Muscle layer of colon (tissue), 2 donors: Measurements from ENCODE around the gene TGM6.
"Not testable (repeated sequence)": the region's sequence is repeated elsewhere in the genome, so short reads cannot be mapped to it uniquely, and the experiment has no call there.

ENCODE experiments used
- H3K27ac ChIP-seq: one replicate; pipeline ENCODE4 v1.7.0; 2013; ENCODE audit warnings: low read depth, mild to moderate bottlenecking, low read length, moderate library complexity
- H3K27me3 ChIP-seq, 2 donors: one replicate each; pipeline ENCODE4 v1.7.0; 2013; ENCODE audit warnings: low read length in 2 of 2, mild to moderate bottlenecking in 2 of 2; ENCODE audit not compliant: insufficient read depth in 2 of 2, control insufficient read depth in 1 of 2
- H3K36me3 ChIP-seq: one replicate; pipeline ENCODE4 v1.7.0; 2013; ENCODE audit warnings: mild to moderate bottlenecking, low read length; ENCODE audit not compliant: insufficient read depth
- H3K4me1 ChIP-seq: one replicate; pipeline ENCODE4 v1.7.0; 2013; ENCODE audit warnings: mild to moderate bottlenecking, low read length; ENCODE audit not compliant: insufficient read depth
- H3K4me3 ChIP-seq, 2 donors: one replicate each; pipeline ENCODE4 v1.7.0; 2013; ENCODE audit warnings: low read length in 2 of 2, low read depth in 1 of 2, mild to moderate bottlenecking in 1 of 2, moderate library complexity in 1 of 2
- H3K9ac ChIP-seq: one replicate; pipeline ENCODE4 v1.7.0; 2013; ENCODE audit warnings: low read length
- H3K9me3 ChIP-seq: one replicate; pipeline ENCODE4 v1.7.0; 2013; ENCODE audit warnings: mild to moderate bottlenecking, low read length
- donor health status: abdominal sarcoma.
- donor health status: Adenocarcinoma of cecum.

The TGM6 gene

DNA sequence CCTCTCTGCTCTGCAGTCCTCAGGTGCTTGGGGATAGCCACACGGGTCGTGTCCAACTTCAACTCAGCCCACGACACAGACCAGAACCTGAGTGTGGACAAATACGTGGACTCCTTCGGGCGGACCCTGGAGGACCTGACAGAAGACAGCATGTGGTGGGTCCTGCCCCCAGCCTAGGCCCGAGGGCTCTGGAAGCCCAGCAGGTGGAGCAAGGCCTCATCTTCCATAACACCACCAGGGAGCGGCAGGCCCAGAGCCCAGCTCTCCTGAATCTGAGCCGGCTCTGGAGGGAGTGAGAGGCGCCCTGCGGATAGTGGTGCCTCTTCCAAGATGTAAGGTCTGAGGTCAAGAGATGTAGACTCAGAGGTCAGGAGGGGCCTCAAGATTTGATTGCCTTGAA lies 19.6 kb downstream of the TGM6 start:
- no peaks in the 10 kb centered on the region for H3K4me1 ChIP-seq
- H3K36me3 ChIP-seq: no peaks in the 10 kb centered on the region
- no peaks in the 10 kb centered on the region for H3K9me3 ChIP-seq
- no peak overlapping the region for H3K4me3 ChIP-seq
- H3K9ac ChIP-seq: no peak overlapping the region
- no peak overlapping the region for H3K27ac ChIP-seq
- no peaks in the 10 kb centered on the region for H3K27me3 ChIP-seq

DNA sequence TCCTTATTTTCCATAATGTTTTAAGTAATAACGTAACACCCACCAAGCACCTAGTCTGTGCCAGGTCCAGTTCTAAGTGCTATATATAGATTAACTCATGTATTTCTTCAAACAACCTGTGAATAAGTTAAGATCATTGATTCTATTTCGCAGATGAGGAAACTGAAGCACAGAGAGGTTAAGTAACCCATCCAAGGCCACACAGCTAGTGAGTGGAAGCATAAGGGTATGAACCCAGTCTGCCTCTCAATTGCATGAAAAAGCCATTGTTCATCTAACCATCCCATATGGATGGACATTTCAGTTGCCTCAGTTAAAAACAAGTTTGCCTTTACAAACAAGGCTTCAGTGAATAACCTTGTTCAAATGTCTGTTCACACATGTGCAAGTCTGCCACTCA lies 20.8 kb downstream of the TGM6 start:
- Histone ChIP-seq H3K9ac (no peak overlapping the region), H3K27me3 (no peaks in the 10 kb centered on the region), H3K4me3 (no peak overlapping the region), H3K9me3 (no peaks in the 10 kb centered on the region), H3K36me3 (no peaks in the 10 kb centered on the region), H3K4me1 (no peaks in the 10 kb centered on the region), H3K27ac (no peak overlapping the region)

DNA sequence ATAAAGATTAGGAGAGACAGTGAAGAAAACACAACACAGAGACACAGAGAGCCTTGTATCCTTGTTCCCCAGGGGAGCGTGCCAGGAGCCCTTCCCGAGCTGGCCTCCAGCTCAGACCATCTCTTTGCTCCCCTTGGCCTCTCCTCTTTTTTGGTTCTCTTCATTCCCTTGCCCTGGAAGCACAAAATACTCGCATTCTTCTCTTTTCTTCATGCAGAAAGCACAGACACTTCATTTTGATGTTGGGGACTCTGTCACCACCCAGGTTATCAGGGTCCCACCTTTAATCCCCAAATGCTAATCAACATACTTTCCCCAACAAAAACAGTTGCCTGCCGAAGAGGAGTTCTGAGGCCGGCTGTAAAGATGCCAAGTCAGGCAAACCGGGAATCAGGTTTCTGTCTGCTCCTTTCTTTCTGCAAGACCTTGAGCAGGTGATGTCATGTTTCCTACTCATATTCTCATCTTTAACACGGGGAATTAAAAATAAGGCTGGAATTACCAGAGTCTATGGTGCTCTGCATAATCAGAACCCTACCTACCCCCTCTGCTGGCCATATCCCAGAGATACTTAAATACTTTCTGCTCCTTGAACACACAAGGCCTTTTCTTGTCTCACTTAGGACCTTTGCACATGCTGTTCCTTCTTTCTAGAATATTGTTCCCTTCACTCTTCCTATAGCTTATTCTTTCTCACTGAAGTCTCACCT lies 21.7 kb downstream of the TGM6 start:
- Histone ChIP-seq H3K4me3 (no peak overlapping the region), H3K36me3 (no peaks in the 10 kb centered on the region), H3K9me3 (no peaks in the 10 kb centered on the region), H3K9ac (no peak overlapping the region), H3K4me1 (no peaks in the 10 kb centered on the region), H3K27ac (no peak overlapping the region), H3K27me3 (no peaks in the 10 kb centered on the region)

DNA sequence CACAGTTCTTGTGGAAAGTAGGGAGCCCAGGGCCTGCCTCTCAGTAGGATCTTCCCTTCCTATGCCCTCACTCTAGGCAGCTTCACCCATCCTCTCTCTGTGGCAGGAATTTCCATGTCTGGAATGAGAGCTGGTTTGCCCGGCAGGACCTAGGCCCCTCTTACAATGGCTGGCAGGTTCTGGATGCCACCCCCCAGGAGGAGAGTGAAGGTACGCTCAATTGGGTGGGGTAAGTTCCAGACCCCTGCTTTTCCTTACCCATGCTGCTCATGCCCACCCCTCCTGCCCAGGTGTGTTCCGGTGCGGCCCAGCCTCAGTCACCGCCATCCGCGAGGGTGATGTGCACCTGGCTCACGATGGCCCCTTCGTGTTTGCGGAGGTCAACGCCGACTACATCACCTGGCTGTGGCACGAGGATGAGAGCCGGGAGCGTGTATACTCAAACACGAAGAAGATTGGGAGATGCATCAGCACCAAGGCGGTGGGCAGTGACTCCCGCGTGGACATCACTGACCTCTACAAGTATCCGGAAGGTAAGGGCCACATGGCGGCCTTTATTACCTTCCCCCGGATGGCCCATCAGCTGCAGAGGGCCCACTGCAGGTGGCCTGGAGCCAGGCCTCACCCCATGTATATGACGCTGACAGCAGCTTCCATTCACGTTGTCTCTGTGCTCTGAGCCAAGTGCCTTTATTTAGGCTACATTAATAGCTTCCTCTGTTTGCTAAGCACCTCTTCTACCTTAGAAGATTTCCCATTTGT lies 22.8 kb downstream of the TGM6 start:
- Histone ChIP-seq H3K4me3 (no peak overlapping the region), H3K36me3 (no peaks in the 10 kb centered on the region), H3K9me3 (no peaks in the 10 kb centered on the region), H3K27ac (no peak overlapping the region), H3K27me3 (no peaks in the 10 kb centered on the region), H3K9ac (no peak overlapping the region), H3K4me1 (no peaks in the 10 kb centered on the region)

DNA sequence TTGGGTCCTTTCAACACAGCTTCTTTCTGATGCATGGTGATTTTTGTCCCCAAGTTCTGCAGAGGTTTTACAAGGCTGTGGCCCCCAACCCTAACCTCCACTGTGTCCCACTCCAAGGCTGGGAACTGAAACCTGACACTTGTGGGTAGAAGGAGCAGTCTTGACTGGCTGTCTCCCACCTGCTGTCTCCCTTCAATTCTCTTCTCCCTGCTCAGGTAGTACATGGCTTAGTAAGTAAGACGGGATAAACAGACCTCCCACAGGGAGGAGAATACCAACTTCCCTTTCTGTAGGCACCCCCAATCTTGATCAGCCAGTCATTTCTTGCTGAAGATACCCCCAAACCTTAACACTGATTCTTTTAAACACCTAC lies 25.0 kb downstream of the TGM6 start:
- Histone ChIP-seq H3K9me3 (no peaks in the 10 kb centered on the region), H3K4me3 (no peak overlapping the region), H3K36me3 (no peaks in the 10 kb centered on the region), H3K4me1 (no peaks in the 10 kb centered on the region), H3K27ac (no peak overlapping the region), H3K9ac (no peak overlapping the region), H3K27me3 (no peaks in the 10 kb centered on the region)

DNA sequence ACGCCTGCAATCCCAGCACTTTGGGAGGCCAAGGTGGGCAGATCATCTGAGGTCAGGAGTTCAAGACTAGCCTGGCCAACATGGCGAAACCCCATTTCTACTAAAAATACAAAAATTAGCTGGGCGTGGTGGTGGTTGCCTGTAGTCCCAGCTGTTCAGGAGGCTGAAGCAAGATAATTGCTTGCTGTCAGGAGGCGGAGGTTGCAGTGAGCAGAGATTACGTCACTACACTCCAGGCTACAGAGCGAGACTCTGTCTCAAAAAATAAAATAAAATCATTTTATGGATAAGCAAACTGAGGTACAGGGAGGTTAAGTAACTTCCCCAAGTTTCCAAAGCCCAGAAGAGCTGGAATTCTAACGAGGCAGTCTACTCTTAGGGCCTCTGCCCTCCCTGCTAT lies 26.7 kb downstream of the TGM6 start:
- H3K27me3 ChIP-seq, H3K27ac ChIP-seq, H3K36me3 ChIP-seq, H3K4me3 ChIP-seq, H3K9me3 ChIP-seq, H3K4me1 ChIP-seq, H3K9ac ChIP-seq: not testable (repeated sequence)

DNA sequence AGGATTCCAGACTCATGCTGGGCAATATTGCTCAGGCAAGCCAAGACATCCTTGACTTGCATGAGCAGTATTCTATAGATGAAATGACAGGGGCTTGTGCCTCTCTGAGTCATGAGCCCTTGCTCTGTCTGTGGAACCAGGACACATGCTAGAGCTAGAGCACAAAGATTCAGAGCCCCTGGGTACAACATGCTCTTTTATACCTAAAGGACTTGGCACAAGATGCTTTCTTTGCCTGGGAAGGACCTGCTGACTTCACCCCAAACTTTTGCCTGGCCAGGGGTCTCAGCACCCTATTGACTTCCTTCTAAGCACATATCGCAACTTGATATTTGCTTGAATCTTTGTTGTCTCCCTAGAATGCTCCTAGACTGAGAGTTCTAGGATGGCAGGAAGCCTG lies 27.4 kb downstream of the TGM6 start:
- H3K27me3 ChIP-seq: no peaks in the 10 kb centered on the region
- H3K36me3 ChIP-seq: no peaks in the 10 kb centered on the region
- H3K4me3 ChIP-seq: no peak overlapping the region
- H3K9ac ChIP-seq: no peak overlapping the region
- H3K27ac ChIP-seq: no peak overlapping the region
- no peaks in the 10 kb centered on the region for H3K9me3 ChIP-seq
- no peaks in the 10 kb centered on the region for H3K4me1 ChIP-seq

DNA sequence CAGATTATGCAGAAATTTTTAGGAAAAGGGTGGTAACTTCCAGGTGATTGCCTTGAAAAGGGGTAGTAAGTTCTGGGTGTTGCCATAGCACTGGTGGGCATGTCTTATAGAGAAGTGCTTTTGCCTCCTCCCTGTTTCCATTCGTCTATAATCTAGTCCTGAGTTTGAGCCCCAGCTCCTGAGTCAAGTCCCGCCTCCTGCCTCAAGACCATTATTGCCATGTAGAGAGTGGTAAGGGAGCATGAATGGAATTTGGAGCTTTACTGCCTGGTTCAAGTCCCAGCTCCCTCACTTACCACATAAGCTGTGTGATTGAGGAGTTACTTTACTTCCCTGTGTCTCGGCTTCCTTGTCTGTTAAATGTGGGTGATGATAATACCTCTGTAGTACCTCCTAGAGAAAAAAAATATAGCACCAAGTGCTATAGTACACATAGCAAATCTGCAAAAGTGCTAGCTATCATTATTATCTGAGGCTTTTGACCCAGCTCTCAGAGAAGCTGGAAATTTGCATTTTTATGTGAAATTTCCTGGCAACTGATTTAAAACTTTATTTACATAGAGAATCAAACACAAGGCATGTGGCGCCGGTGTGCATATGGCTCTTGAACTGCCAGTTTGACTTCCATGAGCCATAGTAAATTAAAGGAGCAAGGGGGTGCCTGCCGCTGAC lies 36.0 kb downstream of the TGM6 start:
- Histone ChIP-seq H3K9ac (no peak overlapping the region), H3K27ac (no peak overlapping the region), H3K4me3 (no peak overlapping the region), H3K36me3 (no peaks in the 10 kb centered on the region), H3K27me3 (peaks cover 0 to 4% of the 10 kb centered on the region in 2 donors), H3K9me3 (no peaks in the 10 kb centered on the region), H3K4me1 (no peaks in the 10 kb centered on the region)

DNA sequence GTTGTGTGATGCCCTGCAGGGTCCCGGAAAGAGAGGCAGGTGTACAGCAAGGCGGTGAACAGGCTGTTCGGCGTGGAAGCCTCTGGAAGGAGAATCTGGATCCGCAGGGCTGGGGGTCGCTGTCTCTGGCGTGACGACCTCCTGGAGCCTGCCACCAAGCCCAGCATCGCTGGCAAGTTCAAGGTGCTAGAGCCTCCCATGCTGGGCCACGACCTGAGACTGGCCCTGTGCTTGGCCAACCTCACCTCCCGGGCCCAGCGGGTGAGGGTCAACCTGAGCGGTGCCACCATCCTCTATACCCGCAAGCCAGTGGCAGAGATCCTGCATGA lies 36.5 kb downstream of the TGM6 start:
- Histone ChIP-seq H3K9ac (no peak overlapping the region), H3K36me3 (no peaks in the 10 kb centered on the region), H3K4me1 (no peaks in the 10 kb centered on the region), H3K27me3 (peaks cover 0 to 4% of the 10 kb centered on the region in 2 donors), H3K4me3 (no peak overlapping the region), H3K9me3 (no peaks in the 10 kb centered on the region), H3K27ac (no peak overlapping the region)

DNA sequence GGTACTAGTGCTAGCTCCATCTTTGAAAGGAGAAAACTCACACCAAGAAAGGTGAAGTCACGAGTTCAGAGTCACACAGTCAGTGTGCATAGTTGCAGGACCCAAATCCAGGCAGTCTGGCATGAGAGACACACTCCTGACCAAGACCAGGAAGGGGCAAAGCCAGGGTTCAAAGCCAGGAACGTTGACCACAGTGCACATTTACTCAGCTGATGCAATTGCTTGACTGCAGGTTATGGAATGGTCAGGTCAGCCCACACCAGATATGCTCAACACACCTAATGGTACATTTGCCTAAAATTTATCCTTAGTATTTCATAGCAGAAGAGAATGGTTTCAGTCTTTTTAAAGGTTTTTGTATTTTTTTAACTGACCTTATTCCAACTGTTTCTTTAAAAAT lies 37.7 kb downstream of the TGM6 start:
- Histone ChIP-seq H3K27me3 (peaks cover 0 to 4% of the 10 kb centered on the region in 2 donors), H3K9me3 (no peaks in the 10 kb centered on the region), H3K9ac (no peak overlapping the region), H3K36me3 (no peaks in the 10 kb centered on the region), H3K27ac (no peak overlapping the region), H3K4me1 (no peaks in the 10 kb centered on the region), H3K4me3 (no peak overlapping the region)

DNA sequence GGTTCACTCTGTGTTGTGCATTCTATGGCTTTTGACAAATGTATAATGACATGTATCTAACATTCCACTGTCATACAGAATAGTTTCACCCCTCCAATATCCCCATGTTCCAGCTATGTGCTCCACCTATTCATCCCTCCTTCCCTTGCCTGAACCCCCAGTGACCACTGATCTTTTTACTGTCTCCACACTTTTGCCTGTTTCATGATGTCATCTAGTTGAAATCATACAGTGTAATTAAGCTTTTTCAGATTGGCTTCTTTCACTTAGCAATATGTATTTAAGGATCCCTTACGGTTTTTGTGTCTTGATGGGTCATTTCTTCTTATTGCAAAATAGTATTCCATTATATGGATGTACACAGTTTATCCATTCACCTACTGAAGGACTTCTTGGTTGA lies 39.8 kb downstream of the TGM6 start:
- no peaks in the 10 kb centered on the region for H3K4me1 ChIP-seq
- H3K9me3 ChIP-seq: no peaks in the 10 kb centered on the region
- no peak overlapping the region for H3K4me3 ChIP-seq
- H3K36me3 ChIP-seq: no peaks in the 10 kb centered on the region
- H3K9ac ChIP-seq: no peak overlapping the region
- no peak overlapping the region for H3K27ac ChIP-seq
- peaks cover 0 to 4% of the 10 kb centered on the region in 2 donors for H3K27me3 ChIP-seq
